ENCODE measurements around the gene PLA2G6.
"Not testable (repeated sequence)": the region's sequence is repeated elsewhere in the genome, so short reads cannot be mapped to it uniquely, and the experiment has no call there.

PLA2G6 gene

DNA sequence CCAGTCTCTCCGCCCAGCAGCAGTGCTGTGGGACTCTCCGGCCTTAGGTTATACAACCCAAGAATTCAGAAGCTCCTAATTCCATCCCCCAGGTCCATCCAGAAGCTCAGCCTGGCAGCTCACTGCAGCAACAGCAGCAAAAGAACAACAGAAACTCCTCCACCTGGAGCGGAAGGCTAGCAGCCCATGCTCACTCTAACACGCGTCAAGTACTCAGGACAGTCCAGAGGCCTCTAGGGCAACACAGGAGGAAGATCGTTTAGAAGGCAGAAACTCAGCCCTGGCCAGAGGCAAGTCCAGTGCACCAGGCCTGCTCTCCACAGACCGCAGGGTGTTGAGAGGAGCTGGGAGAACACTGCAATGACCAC is 17.1 kb downstream of the PLA2G6 start:
- DNase-seq, result no peak

DNA sequence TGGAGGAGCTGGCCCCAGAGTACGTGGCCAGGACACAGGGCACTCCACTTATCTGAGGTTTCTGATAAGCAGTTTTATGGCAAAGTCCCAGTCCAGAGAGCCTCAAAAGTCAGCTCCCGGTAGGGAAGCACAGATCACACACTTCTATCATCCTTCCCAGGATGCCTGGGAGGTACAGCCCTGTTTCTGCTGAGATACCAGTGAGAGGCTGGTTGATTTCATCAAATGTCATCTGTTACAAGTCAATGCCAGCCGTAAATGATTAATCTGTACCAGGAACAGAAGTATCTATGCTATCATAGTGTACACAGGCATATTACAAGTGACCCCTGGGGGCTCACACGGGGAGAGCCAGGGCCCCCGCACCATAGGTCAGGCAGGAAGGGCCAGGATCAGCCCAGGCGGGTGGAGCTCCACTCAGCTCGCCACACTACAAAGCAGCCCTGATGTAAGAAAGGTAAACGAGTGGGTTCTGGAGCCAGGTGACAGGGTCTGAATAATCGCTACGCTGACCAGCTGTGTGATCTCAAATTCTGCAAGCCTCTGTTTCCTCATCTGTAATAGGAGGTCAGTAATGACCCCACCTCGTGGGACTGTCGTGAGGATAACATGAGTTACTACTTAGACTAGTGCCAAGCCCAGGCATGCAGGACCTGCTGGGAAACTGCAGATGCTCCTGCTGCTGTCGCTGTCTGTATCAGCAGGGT is 17.6 kb downstream of the PLA2G6 start:
- no peak for DNase-seq

- DNase-seq, result no peak
These were observed 18.5 kb downstream of the PLA2G6 start for GRCh38 chr22:38162881-38163843.

- no peak for DNase-seq
These were observed 25.9 kb downstream of the PLA2G6 start for GRCh38 chr22:38155703-38156102.

- DNase-seq, result not testable (repeated sequence)
These were observed 27.1 kb downstream of the PLA2G6 start for GRCh38 chr22:38154563-38154915.

- no peak for DNase-seq
These were observed 27.6 kb downstream of the PLA2G6 start for GRCh38 chr22:38153821-38154562.

DNA sequence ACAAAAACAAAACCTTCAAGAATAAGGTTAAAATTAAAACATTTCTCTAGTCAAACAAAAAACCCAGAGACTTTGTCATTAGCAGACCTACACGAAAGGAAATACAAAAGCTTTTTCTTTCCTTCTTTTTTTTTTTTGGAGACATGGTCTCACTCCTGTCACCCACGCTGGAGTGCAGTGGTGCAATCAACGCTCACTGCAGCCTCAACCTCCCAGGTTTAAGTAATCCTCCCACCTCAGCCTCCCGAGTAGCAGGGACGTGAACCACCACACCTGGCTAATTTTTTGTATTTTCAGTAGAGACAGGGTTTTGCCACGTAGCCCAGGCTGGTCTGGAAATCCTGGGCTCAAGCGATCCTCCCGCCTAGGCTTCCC is 30.5 kb downstream of the PLA2G6 start:
- no peak for DNase-seq

DNA sequence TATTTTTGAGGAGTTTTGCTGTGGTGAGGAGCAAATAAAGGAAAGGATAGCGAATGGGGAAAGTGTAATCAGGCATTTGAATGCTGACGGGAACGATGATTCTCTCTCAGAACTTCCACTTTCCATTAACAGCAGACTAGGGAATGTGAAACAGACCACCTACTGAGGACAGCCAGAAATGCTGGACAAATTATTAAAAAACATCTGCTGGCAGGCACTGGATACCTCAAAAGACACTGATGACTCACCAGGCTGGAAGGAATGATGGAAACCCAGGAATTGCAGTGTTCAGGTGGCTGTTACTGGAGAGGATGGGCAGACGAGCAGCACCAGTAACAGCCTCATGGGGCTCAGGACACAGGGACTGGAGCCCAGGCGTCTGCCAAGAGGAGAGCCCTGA is 33.4 kb downstream of the PLA2G6 start:
- no peak for DNase-seq

DNA sequence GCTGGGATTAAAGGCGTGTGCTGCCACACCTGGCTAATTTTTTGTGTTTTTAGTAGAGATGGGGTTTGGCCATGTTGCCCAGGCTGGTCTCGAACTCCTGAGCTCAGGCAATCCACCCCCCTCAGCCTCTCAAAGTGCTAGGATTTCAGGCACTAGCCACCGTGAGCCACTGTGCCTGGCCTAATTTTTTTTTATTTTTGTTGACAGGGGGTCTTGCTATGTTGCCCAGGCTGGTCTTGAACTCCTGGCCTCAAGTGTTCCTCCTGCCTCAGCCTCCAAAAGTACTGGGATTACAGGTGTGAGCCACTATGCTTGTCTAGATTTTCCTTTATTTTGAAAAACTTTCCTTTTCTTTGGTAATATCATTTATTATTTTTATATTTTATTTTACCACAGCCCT is 35.5 kb downstream of the PLA2G6 start:
- not testable (repeated sequence) for DNase-seq

- no peak for DNase-seq
These were observed 37.6 kb downstream of the PLA2G6 start for GRCh38 chr22:38144025-38144405.

- DNase-seq, result no peak
These were observed 39.0 kb downstream of the PLA2G6 start for GRCh38 chr22:38142606-38143005.

DNA sequence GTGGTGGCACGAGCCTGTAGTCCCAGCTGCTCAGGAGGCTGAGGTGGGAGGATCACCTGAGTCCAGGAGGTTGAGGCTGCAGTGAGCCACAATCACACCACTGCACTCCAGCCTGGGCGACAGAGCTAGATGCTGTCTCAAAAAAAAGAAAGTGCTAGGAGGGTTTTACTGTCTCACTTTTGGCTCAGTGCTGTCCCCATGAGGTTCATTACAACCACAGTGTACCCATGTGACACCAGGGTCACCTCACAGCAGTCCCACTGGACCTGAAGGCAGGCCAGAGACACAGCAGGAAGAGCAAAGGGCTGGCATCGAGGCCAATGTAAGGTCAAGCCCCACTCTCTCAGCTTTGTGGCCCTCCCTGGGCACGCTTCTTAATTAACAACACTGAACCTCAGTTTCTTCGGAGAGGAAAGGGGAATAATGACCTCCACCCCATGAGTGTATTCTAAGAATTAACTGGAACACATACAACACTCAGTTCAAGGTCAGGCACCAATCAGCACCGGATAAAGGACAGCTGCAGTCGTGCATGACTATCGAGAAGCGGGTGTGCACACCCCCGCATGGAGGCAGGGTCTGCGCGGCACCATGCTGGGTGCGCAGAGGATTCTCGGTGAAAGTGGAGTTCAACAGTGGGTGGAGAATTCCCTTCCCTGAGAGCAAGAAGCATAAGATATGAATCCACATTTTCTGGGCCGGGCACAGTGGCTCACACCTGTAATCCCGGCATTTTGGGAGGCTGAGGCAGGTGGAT is 40.2 kb downstream of the PLA2G6 start:
- DNase-seq, result no peak

DNA sequence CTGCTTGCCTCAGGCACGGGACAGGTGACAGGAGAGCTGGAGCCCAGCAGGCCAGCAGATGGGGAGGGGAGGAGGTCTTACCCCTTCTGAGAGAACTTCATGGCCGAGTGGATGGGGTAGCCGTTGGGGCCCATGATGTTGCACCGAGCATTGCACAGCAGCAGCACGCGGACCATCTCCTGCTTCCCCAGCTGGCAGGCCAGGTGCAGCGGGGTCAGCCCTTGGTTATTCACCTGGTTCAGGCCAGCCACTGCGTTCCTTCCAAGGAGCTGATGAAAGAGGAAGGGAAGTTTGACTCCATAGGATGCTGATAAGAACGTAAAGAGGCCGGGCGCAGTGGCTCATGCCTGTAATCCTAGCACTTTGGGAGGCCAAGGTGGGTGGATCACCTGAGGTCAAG is 41.7 kb downstream of the PLA2G6 start:
- DNase-seq, result no peak

DNA sequence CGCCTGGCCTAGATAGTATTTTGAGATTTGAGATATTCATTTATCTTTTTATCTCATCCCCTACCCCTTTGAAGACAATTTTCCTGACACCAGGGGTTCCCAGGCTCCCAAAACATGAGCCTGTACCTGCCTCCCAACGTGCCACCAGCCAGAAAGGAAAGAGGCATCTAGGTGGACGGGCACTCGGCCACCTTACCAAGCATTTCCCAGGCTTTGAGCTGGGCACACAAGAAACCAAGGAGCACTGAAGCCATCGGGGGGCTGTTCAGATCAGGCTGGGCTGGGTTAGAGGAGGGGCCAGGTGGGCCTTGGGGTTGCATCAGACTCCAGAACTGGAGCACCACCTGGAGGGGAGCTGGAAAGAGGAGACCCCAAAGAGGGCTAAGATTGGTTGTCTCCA is 42.7 kb downstream of the PLA2G6 start:
- no peak for DNase-seq

DNA sequence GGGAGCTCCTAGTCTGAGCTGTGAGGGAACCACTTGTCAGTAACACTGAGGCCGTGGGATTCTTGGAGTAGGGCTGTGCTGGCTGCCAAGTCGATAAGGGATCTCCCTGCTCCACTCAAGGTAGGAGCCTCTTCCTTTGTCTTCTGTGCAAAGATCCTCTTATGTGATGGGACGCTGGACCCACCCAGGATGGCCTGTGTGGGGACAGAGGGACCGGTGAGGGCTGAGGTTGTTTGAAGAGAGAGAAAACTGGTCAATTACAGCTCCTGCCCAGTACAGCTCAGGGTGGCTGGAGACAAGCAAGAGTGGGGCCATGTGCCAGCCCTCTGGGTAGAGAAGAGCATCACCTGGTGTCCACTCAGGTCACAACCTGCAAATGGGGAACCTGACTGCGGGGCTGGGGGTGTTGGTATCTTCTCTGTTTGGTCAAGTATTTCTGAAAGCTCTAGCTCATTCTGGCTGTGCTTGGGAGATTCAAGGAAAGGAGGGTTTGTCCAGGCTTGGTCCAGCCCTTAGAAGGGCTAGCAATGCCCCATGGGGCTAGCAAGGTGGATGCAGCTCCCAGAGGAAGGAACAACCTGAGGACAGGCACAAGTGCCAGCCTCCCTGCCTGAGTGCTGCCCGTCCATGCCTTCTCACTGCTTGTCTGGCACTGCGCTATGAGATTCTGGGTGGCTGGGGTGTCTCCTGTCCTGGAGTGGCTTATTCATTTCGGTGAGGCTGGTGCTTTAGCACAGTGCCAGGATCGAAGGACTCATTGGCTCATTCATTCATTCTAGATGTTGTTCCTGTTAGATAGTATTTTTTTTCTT is 43.5 kb downstream of the PLA2G6 start:
- DNase-seq, result no peak

DNA sequence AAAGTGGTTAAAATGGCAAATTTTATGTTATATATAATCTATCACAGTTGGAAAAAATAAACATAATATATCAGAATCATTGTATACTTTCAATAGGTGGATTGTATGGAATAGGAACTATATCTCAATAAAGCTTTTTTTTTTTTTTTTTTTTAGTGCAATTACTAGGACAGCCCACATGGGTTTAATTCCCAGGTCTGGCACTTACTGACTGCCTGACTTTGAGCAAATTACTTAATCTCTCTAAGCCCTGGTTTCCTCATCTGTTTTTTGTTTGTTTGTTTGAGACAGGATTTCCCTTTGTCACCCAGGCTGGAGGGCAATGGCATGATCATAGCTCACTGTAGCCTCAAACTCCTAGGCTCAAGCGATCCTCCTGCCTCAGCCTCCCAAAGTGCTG is 45.0 kb downstream of the PLA2G6 start:
- no peak for DNase-seq

DNA sequence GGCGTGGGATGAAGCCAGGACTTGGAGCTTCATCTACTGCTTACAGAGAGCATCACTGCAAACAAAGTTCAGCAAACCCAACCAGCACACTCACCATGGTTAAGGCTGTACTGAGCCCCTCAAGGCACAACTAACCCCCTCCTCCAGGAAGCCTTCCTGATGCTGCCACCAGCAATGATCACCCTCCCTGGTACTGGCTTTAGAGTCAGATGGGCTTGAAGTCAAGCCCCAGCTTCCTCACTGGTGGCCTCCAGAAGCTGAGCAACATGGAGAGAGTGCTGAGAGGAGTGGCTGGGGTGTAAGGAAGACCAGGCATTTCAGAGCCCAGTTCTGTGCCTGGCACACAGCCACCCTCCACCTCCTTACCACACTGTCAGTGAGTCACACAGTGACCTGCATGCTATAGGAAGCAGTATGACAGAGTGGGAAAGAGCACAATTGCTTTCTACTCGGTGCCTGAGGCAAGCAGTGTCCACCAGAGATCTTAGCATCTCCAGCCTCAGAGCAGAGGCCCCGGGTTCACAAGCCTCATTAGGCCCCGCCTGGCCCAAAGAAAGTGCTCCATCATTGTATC is 46.4 kb downstream of the PLA2G6 start:
- DNase-seq, result no peak

- DNase-seq, result no peak
These were observed 48.3 kb downstream of the PLA2G6 start for GRCh38 chr22:38133331-38133730.

GRCh38 chr22:38132794-38133193 is 48.8 kb downstream of the PLA2G6 start:
- DNase-seq, result no peak

GRCh38 chr22:38132136-38132535 is 49.5 kb downstream of the PLA2G6 start:
- no peak for DNase-seq

- no peak for DNase-seq
These were observed 50.2 kb downstream of the PLA2G6 start for GRCh38 chr22:38131399-38131798.

GRCh38 chr22:38129856-38130255 is 51.8 kb downstream of the PLA2G6 start:
- no peak for DNase-seq

All from NCI-H2107 (cell line).